ENCODE measurements around the gene MUC6. TPM values are rescaled to one million over a fixed set of nuclear protein-coding genes. Genes with fewer than 3 reads are reported as not detected.

The MUC6 gene
- total RNA-seq, 1 experiment from 2014 or later: not detected

DNA sequence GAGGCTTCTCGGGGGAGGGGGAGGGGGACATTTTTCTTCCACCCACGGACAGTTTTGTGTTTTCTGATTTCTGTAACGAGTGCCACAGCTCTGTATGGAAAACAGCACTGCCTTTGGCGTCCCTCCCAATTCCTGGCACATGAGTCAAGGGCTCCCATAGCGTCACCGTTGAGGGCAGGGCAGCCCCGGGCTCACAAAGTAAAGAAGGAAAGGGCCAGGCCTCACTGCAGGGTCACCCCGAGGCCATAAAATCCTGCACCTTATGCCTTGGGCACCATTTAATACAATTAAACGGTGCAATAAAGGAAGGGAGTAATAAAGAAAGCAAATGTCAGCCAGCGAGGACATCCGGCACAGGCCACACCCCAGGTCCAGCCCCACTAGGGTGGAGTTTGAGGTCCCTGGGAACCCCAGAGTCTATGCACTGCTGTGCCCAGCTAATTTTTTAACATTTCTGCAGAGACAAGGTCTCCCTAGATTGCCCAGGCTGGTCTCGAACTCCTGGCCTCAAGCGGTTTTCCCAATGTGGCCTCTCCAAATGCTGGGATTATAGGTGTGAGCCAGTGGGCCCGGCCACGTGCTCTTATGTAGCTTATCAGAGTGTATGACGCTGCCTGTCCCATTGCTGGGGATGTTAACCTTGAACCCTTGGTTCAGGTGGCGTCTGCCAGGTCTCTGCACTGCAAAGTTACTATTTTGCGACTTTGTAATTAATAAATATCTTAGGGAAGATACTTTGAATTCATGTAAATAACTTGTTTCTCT lies 24.5 kb upstream of the MUC6 start:
- H3K36me3 Mint-ChIP-seq (ENCODE audit: insufficient read depth in 1 of 3, low read depth in 3 of 3): no peaks in the 10 kb centered on the region
- Histone ChIP-seq H3K27ac (ENCODE audit: insufficient read length, low read depth, low read length) (no peak overlapping the region), H3K23ac (ENCODE audit: insufficient read length, low read depth, low read length) (no peak overlapping the region), H3K56ac (ENCODE audit: insufficient read length, low read depth, low read length) (no peak overlapping the region), H4K5ac (ENCODE audit: insufficient read length, low read depth, low read length) (no peak overlapping the region), H3K9ac (ENCODE audit: extremely low read depth, insufficient read length, low read length) (no peak overlapping the region), H2AK5ac (ENCODE audit: insufficient read length, low read length) (no peak overlapping the region), H2BK120ac (ENCODE audit: low read depth, low read length, poor library complexity, severe bottlenecking) (no peak overlapping the region), H2BK5ac (ENCODE audit: insufficient read length, low read length) (no peak overlapping the region), H3K79me1 (ENCODE audit: insufficient read depth, low read depth, low read length, poor library complexity, severe bottlenecking) (no peaks in the 10 kb centered on the region), H3K9me3 (ENCODE audit: control insufficient read depth, low read depth, low read length) (no peaks in the 10 kb centered on the region), H4K91ac (ENCODE audit: insufficient read length, low read depth, low read length) (no peak overlapping the region), H3K23me2 (ENCODE audit: insufficient read length, low read depth, low read length, poor library complexity, severe bottlenecking) (no peaks in the 10 kb centered on the region), H3K4me1 (ENCODE audit: insufficient read depth, low read length) (no peaks in the 10 kb centered on the region), H3K14ac (ENCODE audit: insufficient read depth, low read length) (no peak overlapping the region), H3T11ph (ENCODE audit: low read length) (no peak overlapping the region), H4K20me1 (ENCODE audit: control insufficient read depth, insufficient read depth, insufficient read length) (no peaks in the 10 kb centered on the region), H4K8ac (replicated peaks; ENCODE audit: insufficient read length, low read depth, low read length) (no peak overlapping the region), H3K4me2 (ENCODE audit: insufficient read depth, insufficient read length, low read length) (no peak overlapping the region), H2BK15ac (ENCODE audit: low read depth, low read length) (no peak overlapping the region), H2AFZ (ENCODE audit: low read length) (no peak overlapping the region), H2BK20ac (ENCODE audit: low read depth, low read length, poor library complexity, severe bottlenecking) (no peak overlapping the region), H2BK12ac (ENCODE audit: insufficient read length, low read depth, low read length) (no peak overlapping the region), H3K18ac (ENCODE audit: insufficient read length, low read depth, low read length) (no peak overlapping the region), H3K4ac (ENCODE audit: low read depth, low read length) (no peak overlapping the region), H3K79me2 (ENCODE audit: insufficient read depth, low read length) (no peaks in the 10 kb centered on the region), H3K27me3 (ENCODE audit: insufficient read depth, low read length) (no peaks in the 10 kb centered on the region)
- WGBS (ENCODE audit: extremely low coverage, insufficient read length, low lambda C conversion rate): no CpG with 5 or more reads among the region's 18 CpGs
- TF ChIP-seq, protein P1, sequence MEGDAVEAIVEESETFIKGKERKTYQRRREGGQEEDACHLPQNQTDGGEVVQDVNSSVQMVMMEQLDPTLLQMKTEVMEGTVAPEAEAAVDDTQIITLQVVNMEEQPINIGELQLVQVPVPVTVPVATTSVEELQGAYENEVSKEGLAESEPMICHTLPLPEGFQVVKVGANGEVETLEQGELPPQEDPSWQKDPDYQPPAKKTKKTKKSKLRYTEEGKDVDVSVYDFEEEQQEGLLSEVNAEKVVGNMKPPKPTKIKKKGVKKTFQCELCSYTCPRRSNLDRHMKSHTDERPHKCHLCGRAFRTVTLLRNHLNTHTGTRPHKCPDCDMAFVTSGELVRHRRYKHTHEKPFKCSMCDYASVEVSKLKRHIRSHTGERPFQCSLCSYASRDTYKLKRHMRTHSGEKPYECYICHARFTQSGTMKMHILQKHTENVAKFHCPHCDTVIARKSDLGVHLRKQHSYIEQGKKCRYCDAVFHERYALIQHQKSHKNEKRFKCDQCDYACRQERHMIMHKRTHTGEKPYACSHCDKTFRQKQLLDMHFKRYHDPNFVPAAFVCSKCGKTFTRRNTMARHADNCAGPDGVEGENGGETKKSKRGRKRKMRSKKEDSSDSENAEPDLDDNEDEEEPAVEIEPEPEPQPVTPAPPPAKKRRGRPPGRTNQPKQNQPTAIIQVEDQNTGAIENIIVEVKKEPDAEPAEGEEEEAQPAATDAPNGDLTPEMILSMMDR (conservative IDR thresholded peaks at IDR 0.05): no peak
- no peak for DNase-seq
- peaks cover 33% of the 10 kb centered on the region for H3K27me3 Mint-ChIP-seq (ENCODE audit: low read depth)
- no peak overlapping the region for H3K4me3 Mint-ChIP-seq
- H3K4me1 Mint-ChIP-seq: peaks cover 12 to 14% of the 10 kb centered on the region in 2 experiments; a peak in 3 of 4 replicates
- no peak overlapping the region for H3K27ac Mint-ChIP-seq
- peaks cover 10 to 19% of the 10 kb centered on the region in 2 experiments for H3K9me3 Mint-ChIP-seq

All from H9 (cell line).